Body of pancreas (tissue), 4 donors: Measurements from ENCODE around the gene PTPN21.

Source experiments
- CTCF ChIP-seq, 7 experiments: fragments of 450-650 bp in 4 of 7; fragments of 200-600 bp in 3 of 7; sonication (generic) in 3 of 7; IDR thresholded peaks; one replicate each; pipeline ENCODE4 v1.5.1; 2016 to 2019; ENCODE audit warnings: antibody characterized with exemption in 7 of 7
- POLR2A ChIP-seq, 3 donors: fragments of 450-650 bp; IDR thresholded peaks; one replicate each; pipeline ENCODE4 v1.6.1; 2016; ENCODE audit warnings: antibody characterized with exemption in 3 of 3, mild to moderate bottlenecking in 2 of 3

- no peak for TF ChIP-seq CTCF (IDR thresholded peaks at IDR 0.05)
- no peak for TF ChIP-seq POLR2A (IDR thresholded peaks at IDR 0.05)
These were observed 49.4 kb upstream of the PTPN21 start for GRCh38 chr14:88604212-88604611.
